ENCODE data around the gene ADAM10.

GRCh38 chr15:58611731-58612676, 137.5 kb downstream of the ADAM10 start:
- TF ChIP-seq CTCF (IDR thresholded peaks at IDR 0.05; ENCODE audit: insufficient read depth, low read depth, low read length) (no peak), EZH2 (IDR thresholded peaks at IDR 0.05; ENCODE audit: insufficient read depth, low read length) (no peak)
